ENCODE data around the gene CDC37. TPM values are rescaled to one million over a fixed set of nuclear protein-coding genes. Genes with fewer than 3 reads are reported as not detected.
"Not testable (repeated sequence)": the region's sequence is repeated elsewhere in the genome, so short reads cannot be mapped to it uniquely, and the experiment has no call there.

The CDC37 gene
- total RNA-seq, 2 donors from 2014 or later, result 228 to 368 TPM

- peak; percentile 82 to 88 for ATAC-seq
- H3K9me3 Mint-ChIP-seq, result no peaks in the 10 kb centered on the region
- peaks cover 11 to 14% of the 10 kb centered on the region in 2 donors for H3K27me3 Mint-ChIP-seq
- peaks cover 49 to 51% of the 10 kb centered on the region in 2 donors for H3K4me1 Mint-ChIP-seq (ENCODE audit: low read depth in 2 of 2)
- DNase-seq (ENCODE audit: low spot score), result peak; percentile 94
- peak overlapping the region; percentile 76 to 80 for H3K27ac Mint-ChIP-seq
- H3K36me3 Mint-ChIP-seq, result no peaks in the 10 kb centered on the region
- peak overlapping the region; percentile 75 for H3K4me3 Mint-ChIP-seq
Measured at GRCh38 chr19:10416380-10417257, 13.3 kb upstream of the CDC37 start.

GRCh38 chr19:10416083-10416379 is 12.7 kb upstream of the CDC37 start:
- Mint-ChIP-seq H3K36me3 (no peaks in the 10 kb centered on the region), H3K27me3 (peaks cover 11 to 14% of the 10 kb centered on the region in 2 donors), H3K27ac (peak overlapping the region; percentile 76 to 80), H3K4me1 (ENCODE audit: low read depth in 2 of 2) (peaks cover 46 to 50% of the 10 kb centered on the region in 2 donors), H3K9me3 (no peaks in the 10 kb centered on the region), H3K4me3 (peak overlapping the region; percentile 75)
- no peak for DNase-seq (ENCODE audit: low spot score)
- no peak for ATAC-seq

GRCh38 chr19:10412257-10412977 is 9.1 kb upstream of the CDC37 start:
- H3K4me3 Mint-ChIP-seq, result peak overlapping the region; percentile 52
- peak overlapping the region; percentile 80 to 82 for H3K27ac Mint-ChIP-seq
- DNase-seq (ENCODE audit: low spot score) (peak; percentile 53), ATAC-seq (peak in 1 of 2 donors; percentile 50)
- H3K27me3 Mint-ChIP-seq, result peaks cover 0 to 2% of the 10 kb centered on the region in 2 donors
- H3K4me1 Mint-ChIP-seq (ENCODE audit: low read depth in 2 of 2), result peaks cover 52 to 68% of the 10 kb centered on the region in 2 donors
- H3K9me3 Mint-ChIP-seq, result no peaks in the 10 kb centered on the region
- H3K36me3 Mint-ChIP-seq, result no peaks in the 10 kb centered on the region

DNA sequence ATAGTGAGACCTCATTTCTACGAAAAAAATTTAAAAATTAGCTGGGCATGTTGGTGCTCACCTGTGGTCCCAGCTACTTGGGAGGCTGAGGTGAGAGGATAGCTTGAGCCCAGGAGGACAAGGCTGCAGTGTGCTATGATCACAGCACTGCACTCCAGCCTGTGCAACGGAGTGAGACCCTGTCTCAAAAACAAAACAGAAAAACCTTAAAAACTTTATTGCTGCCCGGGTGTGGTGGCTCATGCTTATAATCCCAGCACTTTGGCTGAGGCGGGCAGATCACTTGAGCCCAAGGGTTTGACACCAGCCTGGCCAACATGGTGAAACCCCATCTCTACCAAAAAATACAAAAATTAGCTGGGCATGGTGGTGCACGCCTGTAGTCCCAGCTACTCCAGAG is 7.9 kb upstream of the CDC37 start:
- H3K27me3 Mint-ChIP-seq; DNase-seq (ENCODE audit: low spot score); ATAC-seq; H3K36me3 Mint-ChIP-seq; H3K9me3 Mint-ChIP-seq: not testable (repeated sequence)
- peak overlapping the region; percentile 76 to 82 for H3K27ac Mint-ChIP-seq
- peak overlapping the region; percentile 32 for H3K4me3 Mint-ChIP-seq
- H3K4me1 Mint-ChIP-seq (ENCODE audit: low read depth in 2 of 2), result peaks cover 49 to 72% of the 10 kb centered on the region in 2 donors

DNA sequence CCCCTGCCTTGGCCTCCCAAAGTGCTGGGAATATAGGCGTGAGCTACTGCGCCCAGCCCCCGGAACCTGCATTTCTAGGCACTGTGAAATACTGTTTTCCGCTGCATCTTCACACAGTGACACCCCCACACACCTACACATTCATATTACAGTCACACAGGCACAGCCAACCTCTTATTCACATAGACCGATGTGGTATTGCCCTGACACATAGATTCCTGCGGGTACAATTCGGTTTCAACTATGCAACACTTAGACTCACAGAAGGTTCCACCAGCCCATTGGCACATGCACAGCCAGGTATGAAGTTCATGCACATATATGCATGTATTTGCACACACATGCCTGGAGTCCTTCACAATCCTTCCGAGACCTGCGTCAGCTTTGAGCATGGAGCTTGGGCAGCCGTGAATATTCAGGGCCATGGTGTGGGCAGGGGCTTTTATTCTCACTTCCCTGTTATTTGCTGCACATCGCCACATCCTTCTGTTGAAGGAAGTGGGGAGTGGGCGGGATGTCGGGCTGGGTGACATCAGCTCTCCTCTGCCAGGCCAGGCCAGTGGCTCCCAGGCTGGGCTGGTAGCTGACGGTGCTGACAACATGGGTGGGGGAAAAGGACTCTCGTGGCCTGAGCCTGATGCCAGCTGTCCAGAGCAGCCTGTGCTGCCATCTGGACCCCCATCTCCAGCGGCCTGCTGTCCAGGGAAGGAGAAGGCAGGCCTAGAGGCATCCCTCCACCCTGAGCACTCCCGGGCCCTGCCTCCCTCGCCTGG is 5.4 kb upstream of the CDC37 start:
- H3K4me1 Mint-ChIP-seq (ENCODE audit: low read depth in 2 of 2), result peaks cover 55 to 70% of the 10 kb centered on the region in 2 donors
- H3K9me3 Mint-ChIP-seq, result no peaks in the 10 kb centered on the region
- peak; percentile 79 for DNase-seq (ENCODE audit: low spot score)
- no peaks in the 10 kb centered on the region for H3K27me3 Mint-ChIP-seq
- ATAC-seq, result peak; percentile 69 to 74
- H3K36me3 Mint-ChIP-seq, result no peaks in the 10 kb centered on the region
- H3K27ac Mint-ChIP-seq, result peak overlapping the region; percentile 76 to 82
- peak overlapping the region; percentile 85 for H3K4me3 Mint-ChIP-seq

GRCh38 chr19:10407096-10407495 is 3.8 kb upstream of the CDC37 start:
- H3K4me3 Mint-ChIP-seq, result peak overlapping the region; percentile 58

DNA sequence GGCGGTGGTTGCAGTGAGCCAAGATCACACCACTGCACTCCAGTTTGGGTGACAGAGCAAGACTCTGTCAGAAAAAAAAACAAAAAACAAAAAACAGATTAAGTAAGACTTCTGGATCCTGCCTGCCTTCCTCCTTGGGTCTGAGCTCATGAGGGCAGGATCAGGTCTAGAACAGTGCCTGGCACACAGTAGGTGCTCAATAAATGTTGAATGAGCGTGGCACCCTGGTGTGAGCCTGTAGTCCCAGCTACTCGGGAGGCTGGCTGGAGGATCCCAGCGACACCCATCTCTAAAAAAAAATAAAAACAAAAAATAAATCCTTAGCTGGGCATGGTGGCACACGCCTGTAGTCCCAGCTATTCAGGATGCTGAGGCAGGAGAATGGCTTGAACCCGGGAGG is 2.8 kb upstream of the CDC37 start:
- Mint-ChIP-seq H3K4me3 (peak overlapping the region; percentile 92), H3K4me1 (ENCODE audit: low read depth in 2 of 2) (peaks cover 58 to 72% of the 10 kb centered on the region in 2 donors), H3K27me3 (no peaks in the 10 kb centered on the region), H3K36me3 (peaks cover 12% of the 10 kb centered on the region), H3K9me3 (no peaks in the 10 kb centered on the region), H3K27ac (peak overlapping the region; percentile 81 to 94)
- ATAC-seq (no peak), DNase-seq (ENCODE audit: low spot score) (no peak)

More at GRCh38 chr19:10407096-10407495, 3.8 kb upstream of the CDC37 start:
- Mint-ChIP-seq H3K9me3 (no peaks in the 10 kb centered on the region), H3K36me3 (peaks cover 9% of the 10 kb centered on the region), H3K4me1 (ENCODE audit: low read depth in 2 of 2) (peaks cover 56 to 71% of the 10 kb centered on the region in 2 donors), H3K27ac (peak overlapping the region; percentile 81 to 94), H3K27me3 (no peaks in the 10 kb centered on the region)
- ATAC-seq (no peak), DNase-seq (ENCODE audit: low spot score) (no peak)

GRCh38 chr19:10404888-10405820 is 1.8 kb upstream of the CDC37 start:
- Mint-ChIP-seq H3K4me1 (ENCODE audit: low read depth in 2 of 2) (peaks cover 58 to 69% of the 10 kb centered on the region in 2 donors), H3K4me3 (peak overlapping the region; percentile 92), H3K36me3 (peaks cover 12% of the 10 kb centered on the region), H3K9me3 (no peaks in the 10 kb centered on the region), H3K27me3 (no peaks in the 10 kb centered on the region), H3K27ac (peak overlapping the region; percentile 81 to 94)
- ATAC-seq (peak in 1 of 2 donors; percentile 5), DNase-seq (ENCODE audit: low spot score) (peak; percentile 81)

DNA sequence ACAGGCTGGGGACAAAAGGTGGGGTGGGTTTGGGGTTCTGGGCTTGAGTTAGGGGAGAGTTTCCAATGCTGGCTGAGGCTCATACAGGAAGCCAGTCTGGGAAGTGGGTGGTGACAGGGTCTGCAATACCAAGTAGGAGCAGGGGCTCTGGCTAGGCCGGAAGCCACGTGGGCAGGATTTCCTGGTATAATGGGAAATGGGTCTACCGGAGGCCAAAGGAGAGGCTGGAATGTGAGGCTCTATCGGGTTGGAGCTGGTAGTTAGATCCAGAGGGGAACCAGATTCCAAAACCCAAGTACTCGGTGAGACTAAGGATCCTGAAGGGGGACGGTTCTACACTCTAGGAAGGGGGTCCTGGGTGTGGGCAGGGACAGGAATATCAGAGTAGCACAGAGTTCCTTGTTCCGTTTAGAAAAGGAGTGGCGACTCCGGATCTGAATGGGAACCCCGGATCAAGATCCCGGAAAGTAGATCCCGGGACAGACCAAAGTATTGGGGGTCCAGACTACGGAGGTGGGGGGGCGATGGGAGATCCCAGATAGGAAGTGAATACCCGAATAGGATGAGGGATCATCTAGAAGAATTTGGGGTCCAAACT is 802 bp downstream of the CDC37 start:
- Mint-ChIP-seq H3K27ac (peak overlapping the region; percentile 81 to 94), H3K27me3 (no peaks in the 10 kb centered on the region), H3K4me1 (ENCODE audit: low read depth in 2 of 2) (peaks cover 51 to 53% of the 10 kb centered on the region in 2 donors), H3K9me3 (no peaks in the 10 kb centered on the region), H3K36me3 (peaks cover 12% of the 10 kb centered on the region), H3K4me3 (peak overlapping the region; percentile 92)
- no peak for ATAC-seq
- DNase-seq (ENCODE audit: low spot score), result peak; percentile 53

GRCh38 chr19:10399878-10400277 is 3.5 kb downstream of the CDC37 start:
- H3K4me1 Mint-ChIP-seq (ENCODE audit: low read depth in 2 of 2), result peaks cover 29 to 39% of the 10 kb centered on the region in 2 donors
- H3K27me3 Mint-ChIP-seq, result no peaks in the 10 kb centered on the region
- no peak overlapping the region for H3K4me3 Mint-ChIP-seq
- no peaks in the 10 kb centered on the region for H3K9me3 Mint-ChIP-seq
- no peak overlapping the region for H3K27ac Mint-ChIP-seq
- ATAC-seq (no peak), DNase-seq (ENCODE audit: low spot score) (no peak)
- peaks cover 21% of the 10 kb centered on the region for H3K36me3 Mint-ChIP-seq

DNA sequence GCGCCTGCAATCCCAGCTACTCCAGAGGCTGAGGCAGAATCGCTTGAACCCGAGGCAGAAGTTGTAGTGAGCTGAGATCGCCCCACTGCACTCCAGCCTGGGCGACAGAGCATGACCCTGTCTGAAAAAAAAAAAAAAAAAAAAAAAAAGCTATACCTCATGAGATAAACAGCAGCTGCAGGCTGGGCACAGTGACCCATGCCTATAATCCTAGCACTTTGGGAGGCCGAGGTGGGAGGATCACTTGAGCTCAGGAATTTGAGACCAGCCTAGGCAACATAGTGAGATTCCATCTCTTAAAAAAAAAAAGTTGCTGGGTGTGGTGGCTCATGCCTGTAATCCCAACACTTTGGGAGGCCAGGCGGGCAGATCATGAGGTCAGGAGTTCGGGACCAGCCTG is 4.0 kb downstream of the CDC37 start:
- H3K4me3 Mint-ChIP-seq; H3K27ac Mint-ChIP-seq; H3K27me3 Mint-ChIP-seq; DNase-seq (ENCODE audit: low spot score); ATAC-seq; H3K9me3 Mint-ChIP-seq: not testable (repeated sequence)
- peaks cover 29 to 34% of the 10 kb centered on the region in 2 donors for H3K4me1 Mint-ChIP-seq (ENCODE audit: low read depth in 2 of 2)
- peaks cover 21% of the 10 kb centered on the region for H3K36me3 Mint-ChIP-seq

DNA sequence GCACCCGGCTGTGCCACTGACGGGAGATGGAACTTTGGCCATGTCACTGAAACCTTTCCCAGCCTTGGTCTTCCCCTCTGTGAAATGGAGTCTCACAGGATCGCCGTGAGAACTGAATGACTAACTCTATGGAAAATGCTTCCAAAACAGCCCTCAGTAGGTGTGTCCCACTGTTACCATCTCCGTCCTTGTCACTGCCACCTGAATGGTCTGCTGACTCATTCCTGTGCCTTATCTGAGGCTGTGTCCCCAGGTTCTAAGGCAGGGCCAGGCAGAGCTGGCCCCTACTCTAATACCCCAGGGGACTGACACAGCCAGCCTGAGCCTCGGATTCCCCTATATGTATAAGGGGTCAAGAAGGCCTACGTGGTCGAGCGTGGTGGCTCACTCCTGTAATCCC is 4.5 kb downstream of the CDC37 start:
- H3K9me3 Mint-ChIP-seq, result no peaks in the 10 kb centered on the region
- H3K36me3 Mint-ChIP-seq, result peaks cover 21% of the 10 kb centered on the region
- H3K4me1 Mint-ChIP-seq (ENCODE audit: low read depth in 2 of 2), result peaks cover 29 to 31% of the 10 kb centered on the region in 2 donors
- ATAC-seq (no peak), DNase-seq (ENCODE audit: low spot score) (no peak)
- H3K27ac Mint-ChIP-seq, result no peak overlapping the region
- H3K4me3 Mint-ChIP-seq, result no peak overlapping the region
- H3K27me3 Mint-ChIP-seq, result no peaks in the 10 kb centered on the region
